IMR-90 (cell line): ENCODE results near the gene WIPI1. TPM values are rescaled to one million over a fixed set of nuclear protein-coding genes. Genes with fewer than 3 reads are reported as not detected.

Experiments
- ATAC-seq: fragments of 200-7000 bp; cut with Tn5 transposase; 2 replicates; pipeline ENCODE4 v1.9.1; 2020; ENCODE audit warnings: low read depth, mild to moderate bottlenecking, moderate library complexity
- BruUV-seq: library from RNA; stranded (reverse); fragments of 400-500 nt; replicated peaks from 2 replicates; lab custom pipeline; 2021; lab: Mats Ljungman, UMichigan
- CTCF ChIA-PET: fragments of 300-600 bp; formaldehyde crosslinking; extraction: SDS; loops from one replicate; lab custom pipeline; 2021; ENCODE audit warnings: antibody characterized with exemption; lab: Yijun Ruan, JAX
- POLR2A ChIA-PET: fragments of 300-600 bp; sonication (Branson Sonifier 250); formaldehyde crosslinking; loops from one replicate; lab custom pipeline; 2022; ENCODE audit warnings: antibody characterized with exemption; ENCODE audit not compliant: unreplicated experiment; lab: Charles Lee
- DNase-seq: peaks from one replicate; pipeline ENCODE4 v3.0.0; 2013
- H2AFZ ChIP-seq: replicated peaks from 2 replicates; pipeline ENCODE3; 2013; ENCODE audit warnings: low read length, mild to moderate bottlenecking; ENCODE audit not compliant: poor library complexity
- H2AK5ac ChIP-seq: 2 replicates; pipeline ENCODE4 v1.6.1; 2013; ENCODE audit warnings: low read depth, low read length, inconsistent platforms
- H2AK9ac ChIP-seq: replicated peaks from 2 replicates; pipeline ENCODE3; 2013; ENCODE audit warnings: mild to moderate bottlenecking, low read depth, low read length, moderate library complexity; ENCODE audit not compliant: poor library complexity
- H2BK120ac ChIP-seq: 2 replicates; pipeline ENCODE4 v1.6.1; 2013; ENCODE audit warnings: low read depth, low read length, inconsistent platforms
- H2BK15ac ChIP-seq: 3 replicates; pipeline ENCODE4 v1.6.1; 2013; ENCODE audit warnings: low read depth, low read length, inconsistent platforms
- H2BK20ac ChIP-seq: 2 replicates; pipeline ENCODE4 v1.6.1; 2013; ENCODE audit warnings: low read depth, mild to moderate bottlenecking, inconsistent platforms, low read length, moderate library complexity
- H2BK5ac ChIP-seq: 2 replicates; pipeline ENCODE4 v1.6.1; 2013; ENCODE audit warnings: mild to moderate bottlenecking, low read depth, low read length, inconsistent platforms; ENCODE audit not compliant: poor library complexity, severe bottlenecking
- H3K14ac ChIP-seq: replicated peaks from 2 replicates; pipeline ENCODE4 v1.6.1; 2013; ENCODE audit warnings: low read depth, low read length, inconsistent platforms
- H3K18ac ChIP-seq: 2 replicates; pipeline ENCODE4 v1.6.1; 2013; ENCODE audit warnings: low read depth, low read length, control low read depth
- H3K23ac ChIP-seq: 2 replicates; pipeline ENCODE4 v1.6.1; 2013; ENCODE audit warnings: low read depth, low read length, inconsistent platforms
- H3K27ac ChIP-seq: 2 replicates; pipeline ENCODE4 v1.5.1; 2013; ENCODE audit warnings: mild to moderate bottlenecking, control low read depth, low read length; ENCODE audit not compliant: insufficient read depth
- H3K27me3 ChIP-seq: 2 replicates; pipeline ENCODE4 v1.6.1; 2013; ENCODE audit warnings: low read length; ENCODE audit not compliant: control insufficient read depth, insufficient read depth
- H3K36me3 ChIP-seq: 2 replicates; pipeline ENCODE4 v1.6.1; 2013; ENCODE audit warnings: low read length, mixed read lengths; ENCODE audit not compliant: control insufficient read depth, insufficient read depth
- H3K4ac ChIP-seq: 2 replicates; pipeline ENCODE4 v1.6.1; 2013; ENCODE audit warnings: low read depth, low read length, inconsistent platforms
- H3K4me1 ChIP-seq: 2 replicates; pipeline ENCODE4 v1.6.1; 2013; ENCODE audit warnings: low read length, mixed read lengths; ENCODE audit not compliant: control insufficient read depth, insufficient read depth
- H3K4me2 ChIP-seq: 2 replicates; pipeline ENCODE4 v1.6.1; 2013; ENCODE audit warnings: low read depth, mild to moderate bottlenecking, control low read depth, low read length, moderate library complexity
- H3K4me3 ChIP-seq: 2 replicates; pipeline ENCODE4 v1.5.1; 2013; ENCODE audit warnings: low read depth, mild to moderate bottlenecking, control low read depth, low read length, moderate library complexity; ENCODE audit not compliant: insufficient read depth
- H3K56ac ChIP-seq: 2 replicates; pipeline ENCODE4 v1.6.1; 2013; ENCODE audit warnings: low read length, inconsistent platforms; ENCODE audit not compliant: insufficient read depth; ENCODE audit errors: extremely low read depth
- H3K79me1 ChIP-seq, 2 experiments: 2 replicates each; pipeline ENCODE4 v1.6.1; 2013; ENCODE audit warnings: low read length in 2 of 2, inconsistent platforms in 1 of 2, low read depth in 1 of 2
- H3K9ac ChIP-seq: 2 replicates; pipeline ENCODE4 v1.6.1; 2013; ENCODE audit warnings: low read depth, low read length, control low read depth
- H3K9me1 ChIP-seq: 2 replicates; pipeline ENCODE4 v1.6.1; 2013; ENCODE audit warnings: low read length, inconsistent platforms; ENCODE audit not compliant: insufficient read depth
- H3K9me3 ChIP-seq: 2 replicates; pipeline ENCODE4 v1.6.1; 2013; ENCODE audit warnings: low read length; ENCODE audit not compliant: control insufficient read depth, insufficient read depth
- H4K20me1 ChIP-seq: 2 replicates; pipeline ENCODE4 v1.6.1; 2013; ENCODE audit warnings: low read length, inconsistent platforms; ENCODE audit not compliant: insufficient read depth
- H4K5ac ChIP-seq: 2 replicates; pipeline ENCODE4 v1.6.1; 2013; ENCODE audit warnings: mild to moderate bottlenecking, low read depth, low read length, control low read depth
- H4K8ac ChIP-seq, 2 experiments: 2 replicates each; pipeline ENCODE4 v1.6.1; 2013; ENCODE audit warnings: low read depth in 2 of 2, low read length in 2 of 2, control low read depth in 1 of 2, inconsistent platforms in 1 of 2
- H4K91ac ChIP-seq: 2 replicates; pipeline ENCODE4 v1.6.1; 2013; ENCODE audit warnings: low read depth, low read length, inconsistent platforms; ENCODE audit not compliant: insufficient read depth
- CEBPB ChIP-seq: IDR thresholded peaks from 2 replicates; pipeline ENCODE4 v1.6.1; 2012; ENCODE audit warnings: low read depth, low read length, improper control_type of control experiment
- CTCF ChIP-seq: conservative IDR thresholded peaks from 2 replicates; pipeline ENCODE4 v1.5.1; 2012; ENCODE audit warnings: mild to moderate bottlenecking, low read depth, low read length, improper control_type of control experiment
- FOS ChIP-seq: fragments of 150-350 bp; IDR thresholded peaks from 2 replicates; pipeline ENCODE4 v1.6.1; 2016; ENCODE audit warnings: low read depth, low read length
- MAFK ChIP-seq: IDR thresholded peaks from 2 replicates; pipeline ENCODE4 v1.6.1; 2012; ENCODE audit warnings: low read depth, low read length, improper control_type of control experiment
- MXI1 ChIP-seq: IDR thresholded peaks from 2 replicates; pipeline ENCODE4 v1.6.1; 2012; ENCODE audit warnings: low read depth, mild to moderate bottlenecking, low read length, moderate library complexity, borderline replicate concordance
- POLR2A ChIP-seq: IDR thresholded peaks from 2 replicates; pipeline ENCODE4 v1.6.1; 2012; ENCODE audit warnings: mild to moderate bottlenecking, low read depth, low read length
- RCOR1 ChIP-seq: IDR thresholded peaks from 2 replicates; pipeline ENCODE4 v1.6.1; 2012; ENCODE audit warnings: mild to moderate bottlenecking, low read length, improper control_type of control experiment; ENCODE audit not compliant: insufficient replicate concordance
- RFX5 ChIP-seq: IDR thresholded peaks from 2 replicates; pipeline ENCODE4 v1.8.0; 2012; ENCODE audit warnings: low read depth, mild to moderate bottlenecking, low read length, moderate library complexity
- SMC3 ChIP-seq: fragments of 150-350 bp; IDR thresholded peaks from 2 replicates; pipeline ENCODE4 v1.6.1; 2016; ENCODE audit warnings: low read depth, mild to moderate bottlenecking, antibody characterized with exemption, low read length, moderate library complexity
- USF2 ChIP-seq: fragments of 150-350 bp; IDR thresholded peaks from 2 replicates; pipeline ENCODE4 v1.6.1; 2017; ENCODE audit warnings: mild to moderate bottlenecking, antibody characterized with exemption, low read length, low read depth
- WGBS, 2 experiments: methylation state at CpG; one replicate each; pipeline versions ENCODE4 v1.1.5 to v1.1.7; 2013; ENCODE audit warnings: missing lambda C conversion rate in 2 of 2; ENCODE audit not compliant: insufficient read length in 1 of 2; ENCODE audit errors: extremely low coverage in 2 of 2; 5-methylcytosine and 5-hydroxymethylcytosine counted together
- dilution Hi-C: fragments of 300-500 bp; cut with HindIII; formaldehyde crosslinking; loops from one replicate; pipeline ENCODE4 v1.14.3; 2018; ENCODE audit warnings: low sequenced_read_pairs; ENCODE audit not compliant: unreplicated experiment
- in situ Hi-C: fragments of 300-500 bp; cut with MboI; formaldehyde crosslinking; loops from 3 replicates; pipeline ENCODE4 v1.14.3; 2019; ENCODE audit warnings: low sequenced_read_pairs, inconsistent platforms, mixed read lengths
- intact Hi-C: fragments of 100-400 bp; cut with micrococcal nuclease; formaldehyde crosslinking; loops from 2 replicates; pipeline ENCODE4 v1.10.0; 2022
- polyA plus RNA-seq, 3 experiments: library from polyadenylated mRNA; depleted of rRNA; stranded (reverse); fragments of >200 nt; gene quantifications; 2 replicates each; pipeline ENCODE4 v1.2.3, GENCODE V29; 2012; ENCODE audit warnings: low replicate concordance in 1 of 3
- total RNA-seq: library from RNA; depleted of rRNA; stranded (reverse); fragments of >200 nt; gene quantifications from 2 replicates; pipeline ENCODE4 v1.2.3, GENCODE V29; 2012

The WIPI1 gene
- total and polyA plus RNA-seq, 2 of the 4 experiments (the other 2 are of a cell fraction), result 78.6 to 129 TPM

- TF ChIP-seq MXI1, result no peak
Observed at GRCh38 chr17:68437979-68438822, 19.1 kb downstream of the WIPI1 start (continued).

GRCh38 chr17:68435876-68436842, 21.1 kb downstream of the WIPI1 start:
- dilution Hi-C loops, result no loop called here
- intact Hi-C loops, result loop anchor here (1.0 to 5.0 kb wide), 2 partner anchors 173 to 234 kb away; no protein-coding TSS in a partner anchor
- peaks cover 4% of the 10 kb centered on the region; the same call in 1 of the 2 replicates for H3K9me1 ChIP-seq
- no peak overlapping the region for H3K56ac ChIP-seq
- peak overlapping the region; percentile 31 for H2AK9ac ChIP-seq
- CTCF ChIA-PET, result interaction anchor here (0.6 to 1.7 kb wide), 9 partner anchors 10 to 404 kb away, joined by 3 to 9 read pairs (median 3); no protein-coding TSS in a partner anchor
- no peak overlapping the region for H2BK120ac ChIP-seq
- peak overlapping the region; percentile 33; the same call in 1 of the 2 replicates for H3K4ac ChIP-seq
- WGBS, 2 experiments, result 54% methylated on average over 3 of the region's 20 CpGs; no CpG with 5 or more reads in 1 of the 2 experiments
- no peak overlapping the region for H3K14ac ChIP-seq
- no peak overlapping the region for H3K4me2 ChIP-seq
- H4K20me1 ChIP-seq, result peaks cover 10% of the 10 kb centered on the region; the same call in 1 of the 2 replicates
- H2BK15ac ChIP-seq, result no peak overlapping the region
- H3K18ac ChIP-seq, result no peak overlapping the region
- H2BK5ac ChIP-seq, result no peak overlapping the region
- H2BK20ac ChIP-seq, result no peak overlapping the region
- peaks cover 0 to 20% of the 10 kb centered on the region in 2 experiments; a peak in 2 of 4 replicates for H3K79me1 ChIP-seq
- no peak overlapping the region for H3K4me3 ChIP-seq
- in situ Hi-C loops, result loop anchor here (10.0 kb wide), 1 partner anchor 171 kb away; no protein-coding TSS in a partner anchor
- POLR2A ChIA-PET, result no interaction called here
- no peaks in the 10 kb centered on the region for H3K27me3 ChIP-seq
- H3K9ac ChIP-seq, result no peak overlapping the region
- H3K36me3 ChIP-seq, result peaks cover 49% of the 10 kb centered on the region
- H2AK5ac ChIP-seq, result no peak overlapping the region
- ATAC-seq (peak; percentile 78), DNase-seq (peak; percentile 81)
- H3K27ac ChIP-seq, result no peak overlapping the region
- H3K23ac ChIP-seq, result peak overlapping the region; percentile 29; the same call in 1 of the 2 replicates
- no peak overlapping the region for H4K91ac ChIP-seq
- H3K4me1 ChIP-seq, result peaks cover 9% of the 10 kb centered on the region
- peak overlapping the region in 1 of 2 experiments; percentile 13; a peak in 1 of 4 replicates for H4K8ac ChIP-seq
- no peaks in the 10 kb centered on the region for H3K9me3 ChIP-seq
- peak overlapping the region; percentile 64 for H2AFZ ChIP-seq
- no TSS peak for BruUV-seq
- no peak overlapping the region for H4K5ac ChIP-seq
- TF ChIP-seq CEBPB (no peak), CTCF (peak; percentile 91), POLR2A (0 out of 2 replicates have a peak, but pooled peaks have one; percentile 32), SMC3 (peak; percentile 83), RCOR1 (peak; percentile 70), MAFK (no peak), USF2 (no peak), FOS (no peak; the same call in 1 of the 2 replicates), RFX5 (no peak)
